HEK293 (cell line): ENCODE measurements around the gene HNRNPUL1.
A peak's percentile ranks its signal among the peaks of the same experiment; 100 is the strongest.

Experiments used
- PBX3 ChIP-seq: sonication (generic); formaldehyde crosslinking; IDR thresholded peaks from 2 replicates; pipeline ENCODE4 v1.8.1; 2022; ENCODE audit warnings: mild to moderate bottlenecking, moderate library complexity, missing genetic modification reagents
- TCF7L2 ChIP-seq: IDR thresholded peaks from 2 replicates; pipeline ENCODE4 v1.6.1; 2011; ENCODE audit warnings: low read depth, mild to moderate bottlenecking, inconsistent platforms, low read length, moderate library complexity, borderline replicate concordance
- TRIM28 ChIP-seq: IDR thresholded peaks from 2 replicates; pipeline ENCODE4 v1.6.1; 2011; ENCODE audit warnings: low read length, control low read depth, borderline replicate concordance
- ZBTB17 ChIP-seq: fragments of 450-650 bp; formaldehyde crosslinking; IDR thresholded peaks from 2 replicates; pipeline ENCODE4 v1.5.1; 2016; ENCODE audit warnings: missing biosample characterization, missing genetic modification characterization
- ZFHX2 ChIP-seq: fragments of 450-650 bp; formaldehyde crosslinking; conservative IDR thresholded peaks from 2 replicates; pipeline ENCODE4 v1.5.1; 2016; ENCODE audit warnings: missing biosample characterization, missing genetic modification characterization
- ZIC2 ChIP-seq: fragments of 450-650 bp; formaldehyde crosslinking; IDR thresholded peaks from 2 replicates; pipeline ENCODE4 v1.5.1; 2016; ENCODE audit warnings: missing biosample characterization, missing genetic modification characterization
- ZNF121 ChIP-seq: fragments of 450-650 bp; formaldehyde crosslinking; IDR thresholded peaks from 2 replicates; pipeline ENCODE4 v1.5.1; 2016; ENCODE audit warnings: missing biosample characterization, missing genetic modification characterization
- ZNF16 ChIP-seq: fragments of 450-650 bp; formaldehyde crosslinking; IDR thresholded peaks from 2 replicates; pipeline ENCODE4 v1.5.1; 2016; ENCODE audit warnings: low read depth, missing biosample characterization, missing genetic modification characterization
- ZNF214 ChIP-seq: fragments of 450-650 bp; formaldehyde crosslinking; IDR thresholded peaks from 2 replicates; pipeline ENCODE4 v1.5.1; 2017; ENCODE audit warnings: missing biosample characterization, mild to moderate bottlenecking, missing genetic modification characterization, borderline replicate concordance
- ZNF274 ChIP-seq, 2 experiments: fragments of 200-500 bp in 1 of 2; fragments of 450-650 bp in 1 of 2; sonication (Bioruptor generic) in 1 of 2; formaldehyde crosslinking in 1 of 2; IDR thresholded peaks; 2 replicates each; pipeline versions ENCODE4 v1.5.1 to v1.6.1; 2014 to 2016; ENCODE audit warnings: borderline replicate concordance in 1 of 2, inconsistent platforms in 1 of 2, low read length in 1 of 2, missing biosample characterization in 1 of 2, missing genetic modification characterization in 1 of 2
- ZNF302 ChIP-seq: fragments of 450-650 bp; formaldehyde crosslinking; IDR thresholded peaks from 2 replicates; pipeline ENCODE4 v1.5.1; 2016; ENCODE audit warnings: missing biosample characterization, missing genetic modification characterization, low read depth
- ZNF311 ChIP-seq: fragments of 450-650 bp; formaldehyde crosslinking; IDR thresholded peaks from 2 replicates; pipeline ENCODE4 v1.5.1; 2017; ENCODE audit warnings: missing biosample characterization, missing genetic modification characterization, borderline replicate concordance
- ZNF341 ChIP-seq: fragments of 450-650 bp; formaldehyde crosslinking; IDR thresholded peaks from 2 replicates; pipeline ENCODE4; 2016; ENCODE audit warnings: low read depth, missing biosample characterization, missing genetic modification characterization
- ZNF518A ChIP-seq: fragments of 450-650 bp; formaldehyde crosslinking; conservative IDR thresholded peaks from 2 replicates; pipeline ENCODE4 v1.5.1; 2016; ENCODE audit warnings: low read depth, missing biosample characterization, missing genetic modification characterization
- ZNF549 ChIP-seq: fragments of 450-650 bp; IDR thresholded peaks from 2 replicates; pipeline ENCODE4 v1.5.1; 2018; ENCODE audit warnings: missing biosample characterization, missing genetic modification characterization, mild to moderate bottlenecking, inconsistent platforms, moderate library complexity
- ZNF558 ChIP-seq: fragments of 450-650 bp; formaldehyde crosslinking; IDR thresholded peaks from 2 replicates; pipeline ENCODE4 v1.5.1; 2016; ENCODE audit warnings: missing biosample characterization, missing genetic modification characterization
- ZNF610 ChIP-seq: fragments of 450-650 bp; formaldehyde crosslinking; IDR thresholded peaks from 2 replicates; pipeline ENCODE4 v1.5.1; 2016; ENCODE audit warnings: missing biosample characterization, missing genetic modification characterization, borderline replicate concordance
- ZNF639 ChIP-seq: fragments of 450-650 bp; formaldehyde crosslinking; IDR thresholded peaks from 2 replicates; pipeline ENCODE4 v1.5.1; 2016; ENCODE audit warnings: missing biosample characterization, missing genetic modification characterization
- ZNF830 ChIP-seq: fragments of 450-650 bp; IDR thresholded peaks from 2 replicates; pipeline ENCODE4 v1.5.0; 2018; ENCODE audit warnings: missing biosample characterization, missing genetic modification characterization, low read depth, mild to moderate bottlenecking, moderate library complexity
- TF ChIP-seq, protein P1 (sequence below): fragments of 450-650 bp; formaldehyde crosslinking; IDR thresholded peaks from 2 replicates; pipeline ENCODE4 v1.5.1; 2016; ENCODE audit warnings: missing biosample characterization, missing genetic modification characterization
- TF ChIP-seq, protein P2 (sequence below): fragments of 450-650 bp; formaldehyde crosslinking; IDR thresholded peaks from 2 replicates; pipeline ENCODE4 v1.5.1; 2017; ENCODE audit warnings: missing biosample characterization, missing genetic modification characterization
- TF ChIP-seq, protein P3 (sequence below): fragments of 450-650 bp; formaldehyde crosslinking; IDR thresholded peaks from 2 replicates; pipeline ENCODE4 v1.5.1; 2016; ENCODE audit warnings: missing biosample characterization, missing genetic modification characterization, low read depth

The HNRNPUL1 gene

DNA sequence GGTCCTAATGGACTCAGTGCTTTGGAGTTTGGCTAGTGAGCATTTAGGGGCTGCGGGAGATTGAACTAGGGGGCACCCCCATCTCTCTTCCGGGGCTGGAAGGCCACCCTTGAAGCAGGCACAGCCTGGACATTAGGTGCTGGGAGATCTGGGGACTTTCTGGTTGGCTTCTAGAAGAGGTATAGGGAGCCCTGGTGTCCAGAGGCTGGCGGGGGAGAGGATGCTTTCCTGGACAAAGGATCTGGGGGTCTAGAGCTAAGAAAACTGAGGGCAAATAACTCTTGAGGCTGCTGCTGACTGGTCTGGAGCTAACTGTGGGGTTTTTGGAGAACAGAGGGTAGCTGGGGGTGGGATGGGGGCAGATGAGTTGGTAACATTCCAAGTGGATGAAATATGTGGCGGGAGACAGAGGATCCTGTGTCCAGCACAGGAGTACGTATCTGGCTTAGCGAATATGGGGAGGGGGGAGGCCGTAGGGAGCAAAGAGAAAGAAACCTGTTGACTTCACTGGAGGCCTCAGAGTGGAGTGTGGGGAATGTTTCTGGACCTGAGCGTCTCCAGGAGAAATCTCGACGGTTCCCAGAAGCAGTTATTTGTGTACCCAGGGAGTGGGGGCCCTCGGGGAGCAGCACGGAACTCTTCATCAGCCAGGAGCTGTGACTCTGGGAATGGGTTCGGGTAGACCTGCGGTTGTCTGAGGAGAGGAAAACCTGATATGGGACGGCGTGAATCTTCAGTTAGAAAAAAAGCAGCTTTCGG, 1.4 kb downstream of the HNRNPUL1 start (continued):
- TF ChIP-seq, protein P1, sequence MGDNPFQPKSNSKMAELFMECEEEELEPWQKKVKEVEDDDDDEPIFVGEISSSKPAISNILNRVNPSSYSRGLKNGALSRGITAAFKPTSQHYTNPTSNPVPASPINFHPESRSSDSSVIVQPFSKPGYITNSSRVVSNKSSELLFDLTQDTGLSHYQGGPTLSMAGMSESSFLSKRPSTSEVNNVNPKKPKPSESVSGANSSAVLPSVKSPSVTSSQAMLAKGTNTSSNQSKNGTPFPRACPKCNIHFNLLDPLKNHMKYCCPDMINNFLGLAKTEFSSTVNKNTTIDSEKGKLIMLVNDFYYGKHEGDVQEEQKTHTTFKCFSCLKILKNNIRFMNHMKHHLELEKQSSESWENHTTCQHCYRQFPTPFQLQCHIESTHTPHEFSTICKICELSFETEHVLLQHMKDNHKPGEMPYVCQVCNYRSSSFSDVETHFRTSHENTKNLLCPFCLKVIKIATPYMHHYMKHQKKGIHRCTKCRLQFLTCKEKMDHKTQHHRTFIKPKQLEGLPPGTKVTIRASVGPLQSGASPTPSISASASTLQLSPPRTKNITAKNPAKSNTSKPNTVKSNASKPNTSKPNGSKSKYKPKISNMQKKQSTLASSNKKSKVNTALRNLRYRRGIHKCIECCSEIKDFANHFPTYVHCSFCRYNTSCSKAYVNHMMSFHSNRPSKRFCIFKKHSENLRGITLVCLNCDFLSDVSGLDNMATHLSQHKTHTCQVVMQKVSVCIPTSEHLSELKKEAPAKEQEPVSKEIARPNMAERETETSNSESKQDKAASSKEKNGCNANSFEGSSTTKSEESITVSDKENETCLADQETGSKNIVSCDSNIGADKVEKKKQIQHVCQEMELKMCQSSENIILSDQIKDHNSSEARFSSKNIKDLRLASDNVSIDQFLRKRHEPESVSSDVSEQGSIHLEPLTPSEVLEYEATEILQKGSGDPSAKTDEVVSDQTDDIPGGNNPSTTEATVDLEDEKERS (tag by site-specific recombination) = no peak
- TF ChIP-seq, protein P2, sequence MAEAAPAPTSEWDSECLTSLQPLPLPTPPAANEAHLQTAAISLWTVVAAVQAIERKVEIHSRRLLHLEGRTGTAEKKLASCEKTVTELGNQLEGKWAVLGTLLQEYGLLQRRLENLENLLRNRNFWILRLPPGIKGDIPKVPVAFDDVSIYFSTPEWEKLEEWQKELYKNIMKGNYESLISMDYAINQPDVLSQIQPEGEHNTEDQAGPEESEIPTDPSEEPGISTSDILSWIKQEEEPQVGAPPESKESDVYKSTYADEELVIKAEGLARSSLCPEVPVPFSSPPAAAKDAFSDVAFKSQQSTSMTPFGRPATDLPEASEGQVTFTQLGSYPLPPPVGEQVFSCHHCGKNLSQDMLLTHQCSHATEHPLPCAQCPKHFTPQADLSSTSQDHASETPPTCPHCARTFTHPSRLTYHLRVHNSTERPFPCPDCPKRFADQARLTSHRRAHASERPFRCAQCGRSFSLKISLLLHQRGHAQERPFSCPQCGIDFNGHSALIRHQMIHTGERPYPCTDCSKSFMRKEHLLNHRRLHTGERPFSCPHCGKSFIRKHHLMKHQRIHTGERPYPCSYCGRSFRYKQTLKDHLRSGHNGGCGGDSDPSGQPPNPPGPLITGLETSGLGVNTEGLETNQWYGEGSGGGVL (tag by site-specific recombination) = peak; percentile 84
- TF ChIP-seq PBX3 = no peak
- peak; percentile 21; the same call in 1 of the 2 replicates for TF ChIP-seq ZBTB17 (tag by site-specific recombination)
- no peak for TF ChIP-seq TRIM28
- TF ChIP-seq ZNF341 = no peak
- TF ChIP-seq ZNF274 (IDR thresholded peaks at IDR 0.05; ENCODE audit: low read length) = no peak
- 0 out of 2 replicates have a peak, but pooled peaks have one; percentile 9 for TF ChIP-seq ZNF274 (tag by site-specific recombination; IDR thresholded peaks at IDR 0.05; ENCODE audit: borderline replicate concordance)
- TF ChIP-seq ZNF518A (tag by site-specific recombination) = no peak
- TF ChIP-seq ZNF830 (tag by site-specific recombination) = no peak
- TF ChIP-seq, protein P3, sequence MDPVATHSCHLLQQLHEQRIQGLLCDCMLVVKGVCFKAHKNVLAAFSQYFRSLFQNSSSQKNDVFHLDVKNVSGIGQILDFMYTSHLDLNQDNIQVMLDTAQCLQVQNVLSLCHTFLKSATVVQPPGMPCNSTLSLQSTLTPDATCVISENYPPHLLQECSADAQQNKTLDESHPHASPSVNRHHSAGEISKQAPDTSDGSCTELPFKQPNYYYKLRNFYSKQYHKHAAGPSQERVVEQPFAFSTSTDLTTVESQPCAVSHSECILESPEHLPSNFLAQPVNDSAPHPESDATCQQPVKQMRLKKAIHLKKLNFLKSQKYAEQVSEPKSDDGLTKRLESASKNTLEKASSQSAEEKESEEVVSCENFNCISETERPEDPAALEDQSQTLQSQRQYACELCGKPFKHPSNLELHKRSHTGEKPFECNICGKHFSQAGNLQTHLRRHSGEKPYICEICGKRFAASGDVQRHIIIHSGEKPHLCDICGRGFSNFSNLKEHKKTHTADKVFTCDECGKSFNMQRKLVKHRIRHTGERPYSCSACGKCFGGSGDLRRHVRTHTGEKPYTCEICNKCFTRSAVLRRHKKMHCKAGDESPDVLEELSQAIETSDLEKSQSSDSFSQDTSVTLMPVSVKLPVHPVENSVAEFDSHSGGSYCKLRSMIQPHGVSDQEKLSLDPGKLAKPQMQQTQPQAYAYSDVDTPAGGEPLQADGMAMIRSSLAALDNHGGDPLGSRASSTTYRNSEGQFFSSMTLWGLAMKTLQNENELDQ (tag by site-specific recombination) = no peak
- no peak for TF ChIP-seq ZIC2 (tag by site-specific recombination)
- TF ChIP-seq ZNF639 = no peak
- no peak for TF ChIP-seq ZNF549 (tag by site-specific recombination)
- TF ChIP-seq ZNF302 = no peak
- no peak for TF ChIP-seq ZNF610 (tag by site-specific recombination)
- no peak for TF ChIP-seq ZNF311 (tag by site-specific recombination)
- no peak for TF ChIP-seq ZNF558 (tag by site-specific recombination)
- TF ChIP-seq ZNF121 (tag by site-specific recombination) = no peak
- TF ChIP-seq ZNF214 (tag by site-specific recombination) = no peak
- no peak for TF ChIP-seq ZNF16 (tag by site-specific recombination)
- TF ChIP-seq ZFHX2 (tag by site-specific recombination) = no peak; the same call in 1 of the 2 replicates
- no peak for TF ChIP-seq TCF7L2
